IMR-90 (cell line): ENCODE data around the gene WASF1. TPM values are rescaled to one million over a fixed set of nuclear protein-coding genes. Genes with fewer than 3 reads are reported as not detected.

Experiments used
- ATAC-seq: fragments of 200-7000 bp; cut with Tn5 transposase; 2 replicates; pipeline ENCODE4 v1.9.1; 2020; ENCODE audit warnings: low read depth, mild to moderate bottlenecking, moderate library complexity
- BruUV-seq: library from RNA; stranded (reverse); fragments of 400-500 nt; replicated peaks from 2 replicates; lab custom pipeline; 2021; lab: Mats Ljungman, UMichigan
- CTCF ChIA-PET: fragments of 300-600 bp; formaldehyde crosslinking; extraction: SDS; loops from one replicate; lab custom pipeline; 2021; ENCODE audit warnings: antibody characterized with exemption; lab: Yijun Ruan, JAX
- POLR2A ChIA-PET: fragments of 300-600 bp; sonication (Branson Sonifier 250); formaldehyde crosslinking; loops from one replicate; lab custom pipeline; 2022; ENCODE audit warnings: antibody characterized with exemption; ENCODE audit not compliant: unreplicated experiment; lab: Charles Lee
- DNase-seq: peaks from one replicate; pipeline ENCODE4 v3.0.0; 2013
- H2AFZ ChIP-seq: replicated peaks from 2 replicates; pipeline ENCODE3; 2013; ENCODE audit warnings: low read length, mild to moderate bottlenecking; ENCODE audit not compliant: poor library complexity
- H2AK5ac ChIP-seq: 2 replicates; pipeline ENCODE4 v1.6.1; 2013; ENCODE audit warnings: low read depth, low read length, inconsistent platforms
- H2AK9ac ChIP-seq: replicated peaks from 2 replicates; pipeline ENCODE3; 2013; ENCODE audit warnings: mild to moderate bottlenecking, low read depth, low read length, moderate library complexity; ENCODE audit not compliant: poor library complexity
- H2BK120ac ChIP-seq: 2 replicates; pipeline ENCODE4 v1.6.1; 2013; ENCODE audit warnings: low read depth, low read length, inconsistent platforms
- H2BK15ac ChIP-seq: 3 replicates; pipeline ENCODE4 v1.6.1; 2013; ENCODE audit warnings: low read depth, low read length, inconsistent platforms
- H2BK20ac ChIP-seq: 2 replicates; pipeline ENCODE4 v1.6.1; 2013; ENCODE audit warnings: low read depth, mild to moderate bottlenecking, inconsistent platforms, low read length, moderate library complexity
- H2BK5ac ChIP-seq: 2 replicates; pipeline ENCODE4 v1.6.1; 2013; ENCODE audit warnings: mild to moderate bottlenecking, low read depth, low read length, inconsistent platforms; ENCODE audit not compliant: poor library complexity, severe bottlenecking
- H3K14ac ChIP-seq: replicated peaks from 2 replicates; pipeline ENCODE4 v1.6.1; 2013; ENCODE audit warnings: low read depth, low read length, inconsistent platforms
- H3K18ac ChIP-seq: 2 replicates; pipeline ENCODE4 v1.6.1; 2013; ENCODE audit warnings: low read depth, low read length, control low read depth
- H3K23ac ChIP-seq: 2 replicates; pipeline ENCODE4 v1.6.1; 2013; ENCODE audit warnings: low read depth, low read length, inconsistent platforms
- H3K27ac ChIP-seq: 2 replicates; pipeline ENCODE4 v1.5.1; 2013; ENCODE audit warnings: mild to moderate bottlenecking, control low read depth, low read length; ENCODE audit not compliant: insufficient read depth
- H3K27me3 ChIP-seq: 2 replicates; pipeline ENCODE4 v1.6.1; 2013; ENCODE audit warnings: low read length; ENCODE audit not compliant: control insufficient read depth, insufficient read depth
- H3K36me3 ChIP-seq: 2 replicates; pipeline ENCODE4 v1.6.1; 2013; ENCODE audit warnings: low read length, mixed read lengths; ENCODE audit not compliant: control insufficient read depth, insufficient read depth
- H3K4ac ChIP-seq: 2 replicates; pipeline ENCODE4 v1.6.1; 2013; ENCODE audit warnings: low read depth, low read length, inconsistent platforms
- H3K4me1 ChIP-seq: 2 replicates; pipeline ENCODE4 v1.6.1; 2013; ENCODE audit warnings: low read length, mixed read lengths; ENCODE audit not compliant: control insufficient read depth, insufficient read depth
- H3K4me2 ChIP-seq: 2 replicates; pipeline ENCODE4 v1.6.1; 2013; ENCODE audit warnings: low read depth, mild to moderate bottlenecking, control low read depth, low read length, moderate library complexity
- H3K4me3 ChIP-seq: 2 replicates; pipeline ENCODE4 v1.5.1; 2013; ENCODE audit warnings: low read depth, mild to moderate bottlenecking, control low read depth, low read length, moderate library complexity; ENCODE audit not compliant: insufficient read depth
- H3K56ac ChIP-seq: 2 replicates; pipeline ENCODE4 v1.6.1; 2013; ENCODE audit warnings: low read length, inconsistent platforms; ENCODE audit not compliant: insufficient read depth; ENCODE audit errors: extremely low read depth
- H3K79me1 ChIP-seq, 2 experiments: 2 replicates each; pipeline ENCODE4 v1.6.1; 2013; ENCODE audit warnings: low read length in 2 of 2, inconsistent platforms in 1 of 2, low read depth in 1 of 2
- H3K9ac ChIP-seq: 2 replicates; pipeline ENCODE4 v1.6.1; 2013; ENCODE audit warnings: low read depth, low read length, control low read depth
- H3K9me1 ChIP-seq: 2 replicates; pipeline ENCODE4 v1.6.1; 2013; ENCODE audit warnings: low read length, inconsistent platforms; ENCODE audit not compliant: insufficient read depth
- H3K9me3 ChIP-seq: 2 replicates; pipeline ENCODE4 v1.6.1; 2013; ENCODE audit warnings: low read length; ENCODE audit not compliant: control insufficient read depth, insufficient read depth
- H4K20me1 ChIP-seq: 2 replicates; pipeline ENCODE4 v1.6.1; 2013; ENCODE audit warnings: low read length, inconsistent platforms; ENCODE audit not compliant: insufficient read depth
- H4K5ac ChIP-seq: 2 replicates; pipeline ENCODE4 v1.6.1; 2013; ENCODE audit warnings: mild to moderate bottlenecking, low read depth, low read length, control low read depth
- H4K8ac ChIP-seq, 2 experiments: 2 replicates each; pipeline ENCODE4 v1.6.1; 2013; ENCODE audit warnings: low read depth in 2 of 2, low read length in 2 of 2, control low read depth in 1 of 2, inconsistent platforms in 1 of 2
- H4K91ac ChIP-seq: 2 replicates; pipeline ENCODE4 v1.6.1; 2013; ENCODE audit warnings: low read depth, low read length, inconsistent platforms; ENCODE audit not compliant: insufficient read depth
- FOS ChIP-seq: fragments of 150-350 bp; IDR thresholded peaks from 2 replicates; pipeline ENCODE4 v1.6.1; 2016; ENCODE audit warnings: low read depth, low read length
- dilution Hi-C: fragments of 300-500 bp; cut with HindIII; formaldehyde crosslinking; loops from one replicate; pipeline ENCODE4 v1.14.3; 2018; ENCODE audit warnings: low sequenced_read_pairs; ENCODE audit not compliant: unreplicated experiment
- in situ Hi-C: fragments of 300-500 bp; cut with MboI; formaldehyde crosslinking; loops from 3 replicates; pipeline ENCODE4 v1.14.3; 2019; ENCODE audit warnings: low sequenced_read_pairs, inconsistent platforms, mixed read lengths
- intact Hi-C: fragments of 100-400 bp; cut with micrococcal nuclease; formaldehyde crosslinking; loops from 2 replicates; pipeline ENCODE4 v1.10.0; 2022
- polyA plus RNA-seq, 3 experiments: library from polyadenylated mRNA; depleted of rRNA; stranded (reverse); fragments of >200 nt; gene quantifications; 2 replicates each; pipeline ENCODE4 v1.2.3, GENCODE V29; 2012; ENCODE audit warnings: low replicate concordance in 1 of 3
- total RNA-seq: library from RNA; depleted of rRNA; stranded (reverse); fragments of >200 nt; gene quantifications from 2 replicates; pipeline ENCODE4 v1.2.3, GENCODE V29; 2012

Gene WASF1
- total and polyA plus RNA-seq, 2 of the 4 experiments (the other 2 are of a cell fraction), result 3.0 to 17.3 TPM

DNA sequence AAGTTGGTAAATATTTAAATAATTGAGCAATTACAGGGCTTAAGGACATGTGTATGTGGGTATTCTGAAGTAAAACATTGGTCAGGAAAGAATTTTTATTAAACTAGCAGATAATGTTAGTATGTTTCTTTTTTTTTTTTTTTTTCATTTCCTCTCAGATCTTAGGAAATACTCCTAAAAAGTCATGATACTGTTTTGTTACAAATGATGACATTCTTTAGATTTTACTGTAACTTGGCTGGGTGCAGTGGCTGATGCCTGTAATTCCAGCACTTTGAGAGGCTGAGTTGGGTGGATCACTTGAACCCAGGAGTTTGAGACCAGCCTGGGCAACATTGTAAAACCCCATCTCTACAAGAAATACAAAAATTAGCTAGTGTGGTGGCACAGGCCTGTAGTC is 42.3 kb upstream of the WASF1 start:
- ATAC-seq (peak; percentile 60), DNase-seq (peak; percentile 7)
- in situ Hi-C loops (no loop called here), dilution Hi-C loops (no loop called here), intact Hi-C loops (loop anchor here (5.0 kb wide), 1 partner anchor 106 kb away; no protein-coding TSS in a partner anchor)
- H2BK5ac ChIP-seq, result peak overlapping the region; percentile 56
- peaks cover 2% of the 10 kb centered on the region; the same call in 1 of the 2 replicates for H3K9me1 ChIP-seq
- H2BK120ac ChIP-seq, result no peak overlapping the region
- ChIA-PET POLR2A (no interaction called here), CTCF (interaction anchor here (0.6 to 0.9 kb wide), 2 partner anchors 17 to 86 kb away, joined by 3 to 4 read pairs; no protein-coding TSS in a partner anchor)
- no peaks in the 10 kb centered on the region for H3K27me3 ChIP-seq
- 0 out of 2 replicates have a peak overlapping the region, but pooled peaks have one; percentile 50 for H3K23ac ChIP-seq
- H3K27ac ChIP-seq, result peak overlapping the region; percentile 78
- no peaks in the 10 kb centered on the region for H3K9me3 ChIP-seq
- H3K56ac ChIP-seq, result no peak overlapping the region
- H2AFZ ChIP-seq, result no peak overlapping the region
- no peak overlapping the region for H2AK9ac ChIP-seq
- H3K4ac ChIP-seq, result peak overlapping the region; percentile 82
- peak overlapping the region; percentile 38; the same call in 1 of the 2 replicates for H3K18ac ChIP-seq
- no peak for TF ChIP-seq FOS
- H4K20me1 ChIP-seq, result no peaks in the 10 kb centered on the region
- no peaks in the 10 kb centered on the region; a peak in 1 of 4 replicates for H3K79me1 ChIP-seq
- no peak overlapping the region for H2AK5ac ChIP-seq
- no peak overlapping the region for H3K4me3 ChIP-seq
- H3K4me1 ChIP-seq, result peaks cover 5% of the 10 kb centered on the region
- H3K36me3 ChIP-seq, result peaks cover 13% of the 10 kb centered on the region
- peak overlapping the region; percentile 41 for H4K91ac ChIP-seq
- no peak overlapping the region for H2BK15ac ChIP-seq
- no peak overlapping the region for H3K4me2 ChIP-seq
- no peak overlapping the region for H2BK20ac ChIP-seq
- 0 out of 2 replicates have a peak overlapping the region, but pooled peaks have one; percentile 23 for H3K9ac ChIP-seq
- H4K8ac ChIP-seq, result no peak overlapping the region; a peak in 1 of 4 replicates
- no TSS peak for BruUV-seq
- H4K5ac ChIP-seq, result peak overlapping the region; percentile 64; the same call in 1 of the 2 replicates
- 0 out of 2 replicates have a peak overlapping the region, but pooled peaks have one; percentile 15 for H3K14ac ChIP-seq
